Brain microvascular endothelial cell (primary cell): ENCODE results near the gene KRT10.

Source experiments
- DNase-seq: peaks from one replicate; pipeline ENCODE4 v3.0.0-alpha.2; 2020
- H3K27ac ChIP-seq: fragments of 250-450 bp; sonication (Bioruptor Pico); 2 replicates; pipeline ENCODE4 v1.5.1; 2020; ENCODE audit warnings: mild to moderate bottlenecking, moderate library complexity
- H3K27me3 ChIP-seq: fragments of 250-450 bp; sonication (Bioruptor Pico); replicated peaks from 2 replicates; pipeline ENCODE4 v1.5.1; 2020; ENCODE audit warnings: mild to moderate bottlenecking
- H3K36me3 ChIP-seq: fragments of 250-450 bp; sonication (Bioruptor Pico); replicated peaks from 2 replicates; pipeline ENCODE4 v1.5.1; 2020; ENCODE audit warnings: mild to moderate bottlenecking
- H3K4me3 ChIP-seq: 2 replicates; pipeline ENCODE4 v1.5.1; 2011; ENCODE audit warnings: low read depth, mild to moderate bottlenecking, control low read depth, low read length, moderate library complexity
- in situ Hi-C: cut with HindIII; loops from 2 replicates; pipeline ENCODE4 v1.10.0; 2017; ENCODE audit warnings: low sequenced_read_pairs, low pct_ligation_motif_present
- TF ChIP-seq, protein P1 (sequence below): IDR thresholded peaks from 2 replicates; pipeline ENCODE4 v1.5.1; 2011; ENCODE audit warnings: low read depth, mild to moderate bottlenecking, moderate library complexity, low read length, control low read depth, inconsistent platforms; ENCODE audit errors: missing control alignments

The KRT10 gene

DNA sequence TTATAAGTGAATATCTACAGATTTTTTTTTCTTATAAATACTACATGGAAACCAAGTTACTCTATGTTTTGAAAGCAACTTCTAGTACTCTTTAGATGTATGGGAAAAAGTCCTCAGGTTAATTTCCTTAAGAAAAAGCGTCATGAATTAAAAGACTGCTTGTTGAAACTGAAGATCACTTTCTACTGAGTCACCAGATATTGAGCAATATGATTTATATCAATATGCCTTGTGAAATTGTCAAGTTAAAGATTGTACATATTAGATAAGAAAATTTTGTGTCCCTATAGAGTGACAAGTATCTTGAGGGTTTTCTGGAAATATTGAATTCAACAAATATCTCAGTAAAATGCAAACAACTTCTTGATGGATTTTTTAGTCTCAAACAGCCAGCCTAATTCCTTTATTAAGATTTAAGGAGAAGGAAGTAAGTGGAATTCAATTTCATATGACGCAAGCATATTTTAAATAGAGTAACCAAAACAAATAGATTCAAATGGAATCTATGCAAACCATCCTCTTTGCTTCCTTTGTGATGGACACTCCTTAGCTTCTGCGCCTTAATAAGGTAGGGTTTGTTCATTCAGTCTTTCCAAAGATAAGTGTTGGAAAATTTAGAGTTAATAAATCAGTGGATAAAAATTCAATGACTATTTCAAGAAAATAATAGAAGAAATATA lies 28.0 kb upstream of the KRT10 start:
- no peaks in the 10 kb centered on the region for H3K36me3 ChIP-seq
- no peak overlapping the region for H3K4me3 ChIP-seq
- H3K27ac ChIP-seq: peak overlapping the region; percentile 32
- H3K27me3 ChIP-seq: no peaks in the 10 kb centered on the region
- DNase-seq: no peak
- TF ChIP-seq, protein P1, sequence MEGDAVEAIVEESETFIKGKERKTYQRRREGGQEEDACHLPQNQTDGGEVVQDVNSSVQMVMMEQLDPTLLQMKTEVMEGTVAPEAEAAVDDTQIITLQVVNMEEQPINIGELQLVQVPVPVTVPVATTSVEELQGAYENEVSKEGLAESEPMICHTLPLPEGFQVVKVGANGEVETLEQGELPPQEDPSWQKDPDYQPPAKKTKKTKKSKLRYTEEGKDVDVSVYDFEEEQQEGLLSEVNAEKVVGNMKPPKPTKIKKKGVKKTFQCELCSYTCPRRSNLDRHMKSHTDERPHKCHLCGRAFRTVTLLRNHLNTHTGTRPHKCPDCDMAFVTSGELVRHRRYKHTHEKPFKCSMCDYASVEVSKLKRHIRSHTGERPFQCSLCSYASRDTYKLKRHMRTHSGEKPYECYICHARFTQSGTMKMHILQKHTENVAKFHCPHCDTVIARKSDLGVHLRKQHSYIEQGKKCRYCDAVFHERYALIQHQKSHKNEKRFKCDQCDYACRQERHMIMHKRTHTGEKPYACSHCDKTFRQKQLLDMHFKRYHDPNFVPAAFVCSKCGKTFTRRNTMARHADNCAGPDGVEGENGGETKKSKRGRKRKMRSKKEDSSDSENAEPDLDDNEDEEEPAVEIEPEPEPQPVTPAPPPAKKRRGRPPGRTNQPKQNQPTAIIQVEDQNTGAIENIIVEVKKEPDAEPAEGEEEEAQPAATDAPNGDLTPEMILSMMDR: no peak
- in situ Hi-C loops: no loop called here

DNA sequence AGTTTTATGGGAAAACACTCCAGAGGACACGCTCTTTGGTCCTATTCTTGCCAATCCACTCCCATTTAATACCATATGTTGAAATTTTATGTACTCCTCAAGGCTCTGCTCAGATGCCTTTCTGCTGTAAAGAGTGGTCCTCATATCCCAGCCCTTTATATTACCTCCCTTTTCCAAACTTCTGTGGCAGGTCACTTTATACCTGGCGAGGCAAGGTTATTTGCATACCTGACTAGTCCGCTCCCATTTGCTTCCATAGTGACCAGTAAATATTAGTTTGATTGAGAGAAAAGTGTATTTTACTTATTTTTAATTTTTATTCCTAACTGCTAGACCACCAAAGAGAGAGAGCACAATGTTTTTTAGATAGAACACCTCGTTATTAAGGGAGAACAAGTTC lies 27.3 kb upstream of the KRT10 start:
- Histone ChIP-seq H3K36me3 (no peaks in the 10 kb centered on the region), H3K27me3 (no peaks in the 10 kb centered on the region), H3K4me3 (no peak overlapping the region), H3K27ac (no peak overlapping the region)
- no peak for DNase-seq
- in situ Hi-C loops: no loop called here
- TF ChIP-seq, protein P1: no peak

DNA sequence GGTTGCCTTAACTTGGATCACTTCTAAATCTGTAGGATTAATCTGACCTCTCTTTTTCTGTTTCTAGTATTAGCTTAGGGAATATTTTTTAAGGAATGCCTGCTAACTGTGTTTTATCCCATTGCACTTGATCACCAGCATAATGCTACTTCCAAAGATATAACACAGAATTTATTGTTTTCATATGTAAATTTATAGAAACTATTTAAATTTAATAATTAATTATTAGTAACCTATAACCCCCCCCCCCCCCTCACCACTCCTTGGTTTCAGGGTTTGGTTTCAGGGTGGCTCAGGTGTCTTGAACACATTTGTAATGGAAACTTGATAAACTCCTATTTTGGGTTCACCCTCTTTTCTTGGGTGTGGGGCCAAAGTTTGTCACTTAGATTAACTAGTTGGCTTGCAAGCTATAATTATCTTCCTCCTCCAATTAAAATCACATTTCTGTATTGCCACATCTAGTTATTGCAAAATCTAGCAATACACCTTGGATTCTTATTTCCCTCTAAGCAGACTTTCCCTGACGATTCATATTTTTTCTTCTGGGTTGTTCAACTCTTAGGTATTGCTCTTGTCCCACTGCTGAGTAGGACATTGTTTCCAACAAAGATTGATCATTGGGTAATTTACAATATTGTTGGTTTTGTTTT lies 26.3 kb upstream of the KRT10 start:
- no peak for DNase-seq
- in situ Hi-C loops: no loop called here
- H3K27me3 ChIP-seq: no peaks in the 10 kb centered on the region

DNA sequence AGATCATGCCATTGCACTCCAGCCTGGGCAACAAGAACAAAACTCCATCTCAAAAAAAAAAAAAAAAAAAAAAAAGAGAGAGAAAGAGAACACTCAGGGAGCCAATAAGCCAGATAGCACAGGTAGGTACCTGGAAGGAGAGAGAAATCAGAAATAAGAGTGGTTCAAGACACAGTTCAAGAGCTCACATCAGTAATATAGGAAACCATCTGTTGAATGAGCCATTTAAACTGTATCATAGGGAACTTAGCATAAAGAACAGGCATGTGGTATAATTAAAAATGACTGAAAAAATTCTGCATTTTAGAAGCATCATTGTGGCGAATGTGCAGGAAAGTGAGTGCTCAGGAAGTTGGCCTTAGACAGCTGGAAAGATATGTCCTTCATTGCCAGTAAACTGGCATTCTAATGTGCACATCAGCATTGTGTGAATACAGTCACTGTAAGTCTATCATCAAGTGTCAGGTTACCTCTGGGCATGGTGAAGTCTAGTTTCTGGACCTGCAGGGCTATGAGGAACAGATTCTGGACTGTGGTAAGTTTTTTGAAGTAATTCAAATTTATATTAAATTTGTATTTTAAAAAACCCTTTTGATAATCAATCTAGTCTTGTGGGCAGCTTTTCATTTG lies 24.2 kb upstream of the KRT10 start:
- H3K27me3 ChIP-seq: no peaks in the 10 kb centered on the region
- in situ Hi-C loops: no loop called here
- H3K36me3 ChIP-seq: no peaks in the 10 kb centered on the region
- no peak overlapping the region for H3K27ac ChIP-seq
- no peak overlapping the region for H3K4me3 ChIP-seq
- no peak for DNase-seq
- TF ChIP-seq, protein P1: no peak

More for the DNA sequence above, 26.3 kb upstream of the KRT10 start:
- TF ChIP-seq, protein P1: no peak
- no peaks in the 10 kb centered on the region for H3K36me3 ChIP-seq
- H3K4me3 ChIP-seq: no peak overlapping the region
- no peak overlapping the region for H3K27ac ChIP-seq

DNA sequence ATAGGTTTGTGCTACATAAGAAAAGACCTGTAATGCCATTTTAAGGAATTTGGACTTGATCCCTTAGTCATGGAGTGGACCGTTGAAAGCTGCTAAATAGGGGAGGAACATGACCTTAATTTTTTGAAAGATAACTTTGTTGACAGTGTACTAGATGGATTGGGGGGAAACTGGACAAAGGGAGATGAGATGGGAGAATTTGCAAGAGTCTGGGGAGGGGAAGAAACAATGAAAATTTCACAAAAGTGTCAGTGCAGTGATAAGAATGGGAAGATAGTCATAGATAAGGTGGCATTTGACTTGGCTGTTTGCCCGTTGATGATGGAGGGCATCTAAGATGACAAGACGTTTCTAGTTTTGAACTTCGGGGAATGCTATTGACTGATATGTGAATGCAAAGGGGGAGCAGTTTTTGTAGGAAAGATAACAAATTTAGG lies 22.3 kb upstream of the KRT10 start:
- H3K27me3 ChIP-seq: no peaks in the 10 kb centered on the region
- H3K4me3 ChIP-seq: no peak overlapping the region
- no peak for DNase-seq
- in situ Hi-C loops: no loop called here
- no peaks in the 10 kb centered on the region for H3K36me3 ChIP-seq
- no peak overlapping the region for H3K27ac ChIP-seq
- TF ChIP-seq, protein P1: no peak
